ENCODE data around the gene KCNQ5.
"Not testable (repeated sequence)": the region's sequence is repeated elsewhere in the genome, so short reads cannot be mapped to it uniquely, and the experiment has no call there.

Gene KCNQ5

GRCh38 chr6:72966628-72967280 is 344.9 kb downstream of the KCNQ5 start:
- no peak for DNase-seq

- no peak for DNase-seq
Measured at GRCh38 chr6:72967329-72967728, 345.5 kb downstream of the KCNQ5 start.

GRCh38 chr6:72968704-72969103 is 346.8 kb downstream of the KCNQ5 start:
- DNase-seq, result no peak

GRCh38 chr6:72969666-72970065 is 347.8 kb downstream of the KCNQ5 start:
- no peak for DNase-seq

GRCh38 chr6:72972579-72972978 is 350.7 kb downstream of the KCNQ5 start:
- no peak for DNase-seq

GRCh38 chr6:72974276-72974675 is 352.4 kb downstream of the KCNQ5 start:
- peak; percentile 92 for DNase-seq

GRCh38 chr6:72975352-72975752 is 353.5 kb downstream of the KCNQ5 start:
- DNase-seq, result peak; percentile 88

- DNase-seq, result peak; percentile 47
Measured at GRCh38 chr6:72976484-72976883, 354.6 kb downstream of the KCNQ5 start.

GRCh38 chr6:72977114-72977513 is 355.2 kb downstream of the KCNQ5 start:
- DNase-seq, result peak; percentile 45

GRCh38 chr6:72978808-72979207 is 356.9 kb downstream of the KCNQ5 start:
- DNase-seq, result not testable (repeated sequence)

GRCh38 chr6:72984189-72984831 is 362.4 kb downstream of the KCNQ5 start:
- DNase-seq, result not testable (repeated sequence)

- no peak for DNase-seq
Measured at GRCh38 chr6:72984981-72985665, 363.3 kb downstream of the KCNQ5 start.

- DNase-seq, result no peak
Measured at GRCh38 chr6:72987301-72987700, 365.4 kb downstream of the KCNQ5 start.

GRCh38 chr6:72999995-73000394 is 378.1 kb downstream of the KCNQ5 start:
- no peak for DNase-seq

GRCh38 chr6:73000460-73000859 is 378.6 kb downstream of the KCNQ5 start:
- DNase-seq, result no peak

GRCh38 chr6:73002588-73002987 is 380.7 kb downstream of the KCNQ5 start:
- DNase-seq, result no peak

GRCh38 chr6:73003302-73003701 is 381.4 kb downstream of the KCNQ5 start:
- DNase-seq, result no peak

GRCh38 chr6:73004231-73004630 is 382.4 kb downstream of the KCNQ5 start:
- DNase-seq, result no peak

- no peak for DNase-seq
Measured at GRCh38 chr6:73004861-73005260, 383.0 kb downstream of the KCNQ5 start.

GRCh38 chr6:73006146-73006545 is 384.3 kb downstream of the KCNQ5 start:
- no peak for DNase-seq

GRCh38 chr6:73011945-73012344 is 390.1 kb downstream of the KCNQ5 start:
- no peak for DNase-seq

GRCh38 chr6:73017476-73017875 is 395.6 kb downstream of the KCNQ5 start:
- no peak for DNase-seq

- no peak for DNase-seq
Measured at GRCh38 chr6:73024598-73024997, 402.7 kb downstream of the KCNQ5 start.

- DNase-seq, result no peak
Measured at GRCh38 chr6:73027691-73028090, 405.8 kb downstream of the KCNQ5 start.

Measured in RPMI8226 (cell line).